T follicular helper cell (primary cell): ENCODE results near the gene C17orf100.
A peak's percentile ranks its signal among the peaks of the same experiment; 100 is the strongest.

Source experiments
- DNase-seq: peaks from one replicate; pipeline ENCODE4 v3.0.0-alpha.2; 2020; ENCODE audit warnings: low read depth
- total RNA-seq, 2 experiments: gene quantifications; one replicate each; lab custom pipeline; 2026; lab: John Stamatoyannopoulos, UW

The C17orf100 gene
- 1.0 to 2.3 reads per million in 2 experiments for total RNA-seq

- peak; percentile 91 for DNase-seq
Measured at GRCh38 chr17:6651354-6651918, at the start of gene C17orf100, which contains the start of gene MED31. Gene C17orf100, plus strand, starts transcription at chr17:6651762. Its CDS starts 152 bp downstream, at chr17:6651914. Gene MED31, minus strand, starts transcription at chr17:6651605. Its CDS starts 77 bp downstream, at chr17:6651528.

GRCh38 chr17:6602141-6602540 is 49.4 kb upstream of the C17orf100 start:
- no peak for DNase-seq

GRCh38 chr17:6603744-6604325 is 47.7 kb upstream of the C17orf100 start:
- DNase-seq: no peak

GRCh38 chr17:6605142-6605541 is 46.4 kb upstream of the C17orf100 start:
- no peak for DNase-seq

- DNase-seq: no peak
Measured at GRCh38 chr17:6608321-6608720, 43.2 kb upstream of the C17orf100 start.

GRCh38 chr17:6610011-6610410 is 41.6 kb upstream of the C17orf100 start:
- no peak for DNase-seq

GRCh38 chr17:6611231-6611630 is 40.3 kb upstream of the C17orf100 start:
- no peak for DNase-seq

GRCh38 chr17:6623941-6624340 is 27.6 kb upstream of the C17orf100 start:
- DNase-seq: no peak

- DNase-seq: no peak
Measured at GRCh38 chr17:6626616-6627015, 24.9 kb upstream of the C17orf100 start.

- no peak for DNase-seq
Measured at GRCh38 chr17:6627019-6627418, 24.5 kb upstream of the C17orf100 start.

GRCh38 chr17:6630390-6630789 is 21.2 kb upstream of the C17orf100 start:
- no peak for DNase-seq

- DNase-seq: no peak
Measured at GRCh38 chr17:6632530-6632929, 19.0 kb upstream of the C17orf100 start.

GRCh38 chr17:6633263-6633662 is 18.3 kb upstream of the C17orf100 start:
- DNase-seq: no peak

- no peak for DNase-seq
Measured at GRCh38 chr17:6636105-6636504, 15.5 kb upstream of the C17orf100 start.

GRCh38 chr17:6636616-6637457 is 14.7 kb upstream of the C17orf100 start:
- DNase-seq: no peak

GRCh38 chr17:6637458-6637840 is 14.1 kb upstream of the C17orf100 start:
- DNase-seq: no peak

GRCh38 chr17:6638046-6638908 is 13.3 kb upstream of the C17orf100 start:
- DNase-seq: no peak

- DNase-seq: no peak
Measured at GRCh38 chr17:6639014-6639585, 12.5 kb upstream of the C17orf100 start.

- no peak for DNase-seq
Measured at GRCh38 chr17:6639586-6640535, 11.7 kb upstream of the C17orf100 start.

- DNase-seq: peak; percentile 75
Measured at GRCh38 chr17:6640536-6641246, 10.9 kb upstream of the C17orf100 start, which contains the start of the genes KIAA0753 and TXNDC17. Gene KIAA0753, minus strand, starts transcription at chr17:6640711. Its CDS starts 5,608 bp downstream, at chr17:6635103. Gene TXNDC17, plus strand, starts transcription at chr17:6641060. Its CDS starts 23 bp downstream, at chr17:6641083.
